ENCODE results near the gene ESR2.

DNA sequence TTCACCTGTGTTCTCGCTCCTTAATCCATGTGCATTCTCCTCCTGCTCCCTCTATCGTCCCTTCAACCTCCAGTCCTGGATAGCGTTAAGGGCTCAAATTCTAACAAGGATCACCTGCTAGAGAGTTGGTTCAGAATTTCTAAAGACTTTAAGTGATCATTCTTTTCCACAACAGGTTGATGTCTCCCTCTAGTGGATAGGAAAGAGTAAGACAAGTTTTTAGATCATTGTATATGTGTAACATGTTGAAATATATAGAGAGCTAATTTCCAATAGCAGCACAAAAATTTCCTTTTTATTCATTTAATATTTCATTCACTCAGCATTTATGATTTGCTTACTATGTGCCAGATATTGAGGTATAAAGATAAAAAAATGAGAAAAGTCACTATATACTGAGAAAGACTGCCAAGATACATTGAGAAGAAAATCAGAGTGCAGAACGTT lies 9.3 kb upstream of the ESR2 start:
- TF ChIP-seq POLR2A (IDR thresholded peaks at IDR 0.05) (no peak), POLR2AphosphoS5 (IDR thresholded peaks at IDR 0.05) (no peak)
- TF ChIP-seq, protein P1, sequence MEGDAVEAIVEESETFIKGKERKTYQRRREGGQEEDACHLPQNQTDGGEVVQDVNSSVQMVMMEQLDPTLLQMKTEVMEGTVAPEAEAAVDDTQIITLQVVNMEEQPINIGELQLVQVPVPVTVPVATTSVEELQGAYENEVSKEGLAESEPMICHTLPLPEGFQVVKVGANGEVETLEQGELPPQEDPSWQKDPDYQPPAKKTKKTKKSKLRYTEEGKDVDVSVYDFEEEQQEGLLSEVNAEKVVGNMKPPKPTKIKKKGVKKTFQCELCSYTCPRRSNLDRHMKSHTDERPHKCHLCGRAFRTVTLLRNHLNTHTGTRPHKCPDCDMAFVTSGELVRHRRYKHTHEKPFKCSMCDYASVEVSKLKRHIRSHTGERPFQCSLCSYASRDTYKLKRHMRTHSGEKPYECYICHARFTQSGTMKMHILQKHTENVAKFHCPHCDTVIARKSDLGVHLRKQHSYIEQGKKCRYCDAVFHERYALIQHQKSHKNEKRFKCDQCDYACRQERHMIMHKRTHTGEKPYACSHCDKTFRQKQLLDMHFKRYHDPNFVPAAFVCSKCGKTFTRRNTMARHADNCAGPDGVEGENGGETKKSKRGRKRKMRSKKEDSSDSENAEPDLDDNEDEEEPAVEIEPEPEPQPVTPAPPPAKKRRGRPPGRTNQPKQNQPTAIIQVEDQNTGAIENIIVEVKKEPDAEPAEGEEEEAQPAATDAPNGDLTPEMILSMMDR (IDR thresholded peaks at IDR 0.05) = peak; percentile 39 to 73 (median 67)

Data from breast epithelium (tissue), 3 donors.